ENCODE results near the gene ZFYVE9.
A peak's percentile ranks its signal among the peaks of the same experiment; 100 is the strongest.
"Not testable (repeated sequence)": the region's sequence is repeated elsewhere in the genome, so short reads cannot be mapped to it uniquely, and the experiment has no call there.

The ZFYVE9 gene

GRCh38 chr1:52150445-52150844 is 8.6 kb downstream of the ZFYVE9 start:
- H3K14ac ChIP-seq (ENCODE audit: low read length); H3K23ac ChIP-seq (ENCODE audit: low read length); H3K4ac ChIP-seq (ENCODE audit: low read depth, low read length); H2BK120ac ChIP-seq (ENCODE audit: insufficient read depth, low read length, poor library complexity); H3K27ac ChIP-seq (ENCODE audit: low read depth, low read length); H3K18ac ChIP-seq (ENCODE audit: low read length); H3K4me3 ChIP-seq (ENCODE audit: low read depth, low read length); H4K91ac ChIP-seq (ENCODE audit: low read depth, low read length); H4K8ac ChIP-seq (ENCODE audit: low read depth, low read length); H2BK12ac ChIP-seq (ENCODE audit: low read length); H2AFZ ChIP-seq (ENCODE audit: insufficient read depth, low read length, poor library complexity); H3K79me1 ChIP-seq (ENCODE audit: low read length); H4K12ac ChIP-seq (ENCODE audit: low read depth, low read length); H3K36me3 ChIP-seq (ENCODE audit: control insufficient read depth in 1 of 2, insufficient read depth in 2 of 2, low read length in 2 of 2); H3K4me1 ChIP-seq (ENCODE audit: control insufficient read depth in 1 of 2, insufficient read depth in 2 of 2, low read length in 2 of 2); H3K79me2 ChIP-seq (ENCODE audit: control insufficient read depth, insufficient read depth, low read length, poor library complexity); H3K4me2 ChIP-seq (ENCODE audit: low read length); H3K27me3 ChIP-seq (ENCODE audit: insufficient read depth, low read length); H2AK5ac ChIP-seq (ENCODE audit: low read length); H2BK5ac ChIP-seq (ENCODE audit: low read depth, low read length, poor library complexity); H3K9ac ChIP-seq (ENCODE audit: low read length); H3K9me3 ChIP-seq (ENCODE audit: insufficient read depth, low read depth, low read length): not testable (repeated sequence)
- WGBS (ENCODE audit: extremely low coverage, insufficient coverage, insufficient read length): no CpG with 5 or more reads among the region's 11 CpGs
- DNase-seq: peak in 1 of 2 donors; percentile 43

GRCh38 chr1:52150946-52151345 is 9.1 kb downstream of the ZFYVE9 start:
- H3K27ac ChIP-seq (ENCODE audit: low read depth, low read length): no peak overlapping the region
- H2BK5ac ChIP-seq (ENCODE audit: low read depth, low read length, poor library complexity): no peak overlapping the region
- no peak overlapping the region for H3K23ac ChIP-seq (ENCODE audit: low read length)
- H3K4me1 ChIP-seq (ENCODE audit: control insufficient read depth in 1 of 2, insufficient read depth in 2 of 2, low read length in 2 of 2): no peaks in the 10 kb centered on the region
- no peak overlapping the region for H2BK120ac ChIP-seq (ENCODE audit: insufficient read depth, low read length, poor library complexity)
- no peaks in the 10 kb centered on the region for H3K9me3 ChIP-seq (ENCODE audit: insufficient read depth, low read depth, low read length)
- H3K4ac ChIP-seq (ENCODE audit: low read depth, low read length): no peak overlapping the region
- DNase-seq: no peak
- H4K91ac ChIP-seq (ENCODE audit: low read depth, low read length): no peak overlapping the region
- no peak overlapping the region for H3K14ac ChIP-seq (ENCODE audit: low read length)
- H3K27me3 ChIP-seq (ENCODE audit: insufficient read depth, low read length): no peaks in the 10 kb centered on the region
- no peaks in the 10 kb centered on the region for H3K79me1 ChIP-seq (ENCODE audit: low read length)
- no peak overlapping the region for H3K4me2 ChIP-seq (ENCODE audit: low read length)
- no peak overlapping the region for H2BK12ac ChIP-seq (ENCODE audit: low read length)
- WGBS (ENCODE audit: extremely low coverage, insufficient coverage, insufficient read length): no CpG with 5 or more reads among the region's 1 CpG
- no peak overlapping the region for H3K18ac ChIP-seq (ENCODE audit: low read length)
- no peak overlapping the region for H2AK5ac ChIP-seq (ENCODE audit: low read length)
- H3K9ac ChIP-seq (ENCODE audit: low read length): no peak overlapping the region
- H4K12ac ChIP-seq (ENCODE audit: low read depth, low read length): no peak overlapping the region
- no peak overlapping the region for H4K8ac ChIP-seq (ENCODE audit: low read depth, low read length)
- H3K79me2 ChIP-seq (ENCODE audit: control insufficient read depth, insufficient read depth, low read length, poor library complexity): no peaks in the 10 kb centered on the region
- no peak overlapping the region for H3K4me3 ChIP-seq (ENCODE audit: low read depth, low read length)
- H3K36me3 ChIP-seq (ENCODE audit: control insufficient read depth in 1 of 2, insufficient read depth in 2 of 2, low read length in 2 of 2): no peaks in the 10 kb centered on the region
- H2AFZ ChIP-seq (ENCODE audit: insufficient read depth, low read length, poor library complexity): no peak overlapping the region

- no peak overlapping the region for H2BK120ac ChIP-seq (ENCODE audit: insufficient read depth, low read length, poor library complexity)
- no peak overlapping the region for H4K12ac ChIP-seq (ENCODE audit: low read depth, low read length)
- H3K23ac ChIP-seq (ENCODE audit: low read length): no peak overlapping the region
- no peak overlapping the region for H3K14ac ChIP-seq (ENCODE audit: low read length)
- no peaks in the 10 kb centered on the region for H3K79me1 ChIP-seq (ENCODE audit: low read length)
- no CpG with 5 or more reads among the region's 2 CpGs for WGBS (ENCODE audit: extremely low coverage, insufficient coverage, insufficient read length)
- no peak overlapping the region for H3K4ac ChIP-seq (ENCODE audit: low read depth, low read length)
- H2BK12ac ChIP-seq (ENCODE audit: low read length): no peak overlapping the region
- H2BK5ac ChIP-seq (ENCODE audit: low read depth, low read length, poor library complexity): no peak overlapping the region
- H3K36me3 ChIP-seq (ENCODE audit: control insufficient read depth in 1 of 2, insufficient read depth in 2 of 2, low read length in 2 of 2): no peaks in the 10 kb centered on the region
- no peaks in the 10 kb centered on the region for H3K4me1 ChIP-seq (ENCODE audit: control insufficient read depth in 1 of 2, insufficient read depth in 2 of 2, low read length in 2 of 2)
- no peak overlapping the region for H3K4me3 ChIP-seq (ENCODE audit: low read depth, low read length)
- H4K91ac ChIP-seq (ENCODE audit: low read depth, low read length): no peak overlapping the region
- H4K8ac ChIP-seq (ENCODE audit: low read depth, low read length): no peak overlapping the region
- H3K18ac ChIP-seq (ENCODE audit: low read length): no peak overlapping the region
- H3K9me3 ChIP-seq (ENCODE audit: insufficient read depth, low read depth, low read length): no peaks in the 10 kb centered on the region
- no peak overlapping the region for H3K27ac ChIP-seq (ENCODE audit: low read depth, low read length)
- no peak for DNase-seq
- no peaks in the 10 kb centered on the region for H3K27me3 ChIP-seq (ENCODE audit: insufficient read depth, low read length)
- H3K4me2 ChIP-seq (ENCODE audit: low read length): no peak overlapping the region
- no peak overlapping the region for H2AK5ac ChIP-seq (ENCODE audit: low read length)
- H3K79me2 ChIP-seq (ENCODE audit: control insufficient read depth, insufficient read depth, low read length, poor library complexity): no peaks in the 10 kb centered on the region
- no peak overlapping the region for H2AFZ ChIP-seq (ENCODE audit: insufficient read depth, low read length, poor library complexity)
- no peak overlapping the region for H3K9ac ChIP-seq (ENCODE audit: low read length)
These were observed 10.7 kb downstream of the ZFYVE9 start for GRCh38 chr1:52152572-52152971.

- H2BK12ac ChIP-seq (ENCODE audit: low read length): no peak overlapping the region
- no peak overlapping the region for H2BK5ac ChIP-seq (ENCODE audit: low read depth, low read length, poor library complexity)
- no peaks in the 10 kb centered on the region for H3K4me1 ChIP-seq (ENCODE audit: control insufficient read depth in 1 of 2, insufficient read depth in 2 of 2, low read length in 2 of 2)
- H3K18ac ChIP-seq (ENCODE audit: low read length): no peak overlapping the region
- no peaks in the 10 kb centered on the region for H3K9me3 ChIP-seq (ENCODE audit: insufficient read depth, low read depth, low read length)
- no peak overlapping the region for H3K14ac ChIP-seq (ENCODE audit: low read length)
- H3K79me2 ChIP-seq (ENCODE audit: control insufficient read depth, insufficient read depth, low read length, poor library complexity): no peaks in the 10 kb centered on the region
- no peak overlapping the region for H3K4ac ChIP-seq (ENCODE audit: low read depth, low read length)
- H4K8ac ChIP-seq (ENCODE audit: low read depth, low read length): no peak overlapping the region
- no peak overlapping the region for H2AFZ ChIP-seq (ENCODE audit: insufficient read depth, low read length, poor library complexity)
- H4K91ac ChIP-seq (ENCODE audit: low read depth, low read length): no peak overlapping the region
- H3K4me2 ChIP-seq (ENCODE audit: low read length): no peak overlapping the region
- no peaks in the 10 kb centered on the region for H3K79me1 ChIP-seq (ENCODE audit: low read length)
- H3K27ac ChIP-seq (ENCODE audit: low read depth, low read length): no peak overlapping the region
- no peaks in the 10 kb centered on the region for H3K36me3 ChIP-seq (ENCODE audit: control insufficient read depth in 1 of 2, insufficient read depth in 2 of 2, low read length in 2 of 2)
- no peak overlapping the region for H2AK5ac ChIP-seq (ENCODE audit: low read length)
- no peak overlapping the region for H3K23ac ChIP-seq (ENCODE audit: low read length)
- H2BK120ac ChIP-seq (ENCODE audit: insufficient read depth, low read length, poor library complexity): no peak overlapping the region
- no peak overlapping the region for H3K4me3 ChIP-seq (ENCODE audit: low read depth, low read length)
- peak; percentile 69 to 90 for DNase-seq
- no peak overlapping the region for H3K9ac ChIP-seq (ENCODE audit: low read length)
- no peak overlapping the region for H4K12ac ChIP-seq (ENCODE audit: low read depth, low read length)
- H3K27me3 ChIP-seq (ENCODE audit: insufficient read depth, low read length): no peaks in the 10 kb centered on the region
These were observed 11.1 kb downstream of the ZFYVE9 start for GRCh38 chr1:52153010-52153409.

GRCh38 chr1:52153898-52154297 is 12.0 kb downstream of the ZFYVE9 start:
- H3K9me3 ChIP-seq (ENCODE audit: insufficient read depth, low read depth, low read length): no peaks in the 10 kb centered on the region
- H3K27me3 ChIP-seq (ENCODE audit: insufficient read depth, low read length): no peaks in the 10 kb centered on the region
- H2AK5ac ChIP-seq (ENCODE audit: low read length): no peak overlapping the region
- H3K4ac ChIP-seq (ENCODE audit: low read depth, low read length): no peak overlapping the region
- DNase-seq: no peak
- H3K4me3 ChIP-seq (ENCODE audit: low read depth, low read length): no peak overlapping the region
- H2AFZ ChIP-seq (ENCODE audit: insufficient read depth, low read length, poor library complexity): no peak overlapping the region
- no peak overlapping the region for H3K9ac ChIP-seq (ENCODE audit: low read length)
- no peak overlapping the region for H2BK5ac ChIP-seq (ENCODE audit: low read depth, low read length, poor library complexity)
- H3K27ac ChIP-seq (ENCODE audit: low read depth, low read length): no peak overlapping the region
- no peak overlapping the region for H3K23ac ChIP-seq (ENCODE audit: low read length)
- no peak overlapping the region for H4K12ac ChIP-seq (ENCODE audit: low read depth, low read length)
- H3K14ac ChIP-seq (ENCODE audit: low read length): no peak overlapping the region
- H2BK120ac ChIP-seq (ENCODE audit: insufficient read depth, low read length, poor library complexity): no peak overlapping the region
- H3K18ac ChIP-seq (ENCODE audit: low read length): no peak overlapping the region
- no peak overlapping the region for H2BK12ac ChIP-seq (ENCODE audit: low read length)
- H3K4me2 ChIP-seq (ENCODE audit: low read length): no peak overlapping the region
- H3K79me2 ChIP-seq (ENCODE audit: control insufficient read depth, insufficient read depth, low read length, poor library complexity): no peaks in the 10 kb centered on the region
- no peak overlapping the region for H4K8ac ChIP-seq (ENCODE audit: low read depth, low read length)
- no peaks in the 10 kb centered on the region for H3K4me1 ChIP-seq (ENCODE audit: control insufficient read depth in 1 of 2, insufficient read depth in 2 of 2, low read length in 2 of 2)
- H3K36me3 ChIP-seq (ENCODE audit: control insufficient read depth in 1 of 2, insufficient read depth in 2 of 2, low read length in 2 of 2): no peaks in the 10 kb centered on the region
- H4K91ac ChIP-seq (ENCODE audit: low read depth, low read length): no peak overlapping the region
- no peaks in the 10 kb centered on the region for H3K79me1 ChIP-seq (ENCODE audit: low read length)

Measured in trophoblast cell (in vitro differentiated cells and primary cell).